ENCODE results near the gene UBE2O. TPM values are rescaled to one million over a fixed set of nuclear protein-coding genes. Genes with fewer than 3 reads are reported as not detected.

Gene UBE2O
- total RNA-seq, 1 donor from 2014 or later, result 25.8 TPM

GRCh38 chr17:76399175-76400172 is 53.5 kb downstream of the UBE2O start:
- Mint-ChIP-seq H3K4me1 (ENCODE audit: low read depth, unreplicated experiment) (no peaks in the 10 kb centered on the region), H3K27ac (ENCODE audit: unreplicated experiment) (no peak overlapping the region), H3K9me3 (ENCODE audit: unreplicated experiment) (no peaks in the 10 kb centered on the region), H3K27me3 (ENCODE audit: low read depth, unreplicated experiment) (no peaks in the 10 kb centered on the region), H3K36me3 (ENCODE audit: low read depth, unreplicated experiment) (peaks cover 37% of the 10 kb centered on the region), H3K4me3 (ENCODE audit: unreplicated experiment) (no peak overlapping the region)
- Histone ChIP-seq H3K27me3 (ENCODE audit: insufficient read depth, low read length) (no peaks in the 10 kb centered on the region), H3K27ac (ENCODE audit: low read depth, low read length) (no peak overlapping the region), H3K4me2 (ENCODE audit: low read length) (no peak overlapping the region), H3K9ac (ENCODE audit: low read length) (no peak overlapping the region), H4K20me1 (ENCODE audit: insufficient read depth, low read length) (peaks cover 39% of the 10 kb centered on the region), H2AFZ (ENCODE audit: low read depth, low read length) (no peak overlapping the region), H3K4me3 (ENCODE audit: insufficient read depth, low read depth, low read length) (no peak overlapping the region), H3K79me2 (ENCODE audit: insufficient read depth, low read length) (no peaks in the 10 kb centered on the region), H3K9me3 (ENCODE audit: insufficient read depth, low read depth, low read length) (no peaks in the 10 kb centered on the region), H3K36me3 (ENCODE audit: insufficient read depth, low read length) (peaks cover 21% of the 10 kb centered on the region), H3K4me1 (ENCODE audit: insufficient read depth, low read length) (no peaks in the 10 kb centered on the region)
- DNase-seq (ENCODE audit: low read depth), result no peak
- FAIRE-seq, result no peak
- TF ChIP-seq CTCF (IDR thresholded peaks at IDR 0.05; ENCODE audit: insufficient read depth, low read depth, low read length), result no peak
- no peak for TF ChIP-seq EZH2 (IDR thresholded peaks at IDR 0.05; ENCODE audit: insufficient read depth, low read length)

- Mint-ChIP-seq H3K4me1 (ENCODE audit: low read depth, unreplicated experiment) (peaks cover 3% of the 10 kb centered on the region), H3K9me3 (ENCODE audit: unreplicated experiment) (no peaks in the 10 kb centered on the region), H3K27ac (ENCODE audit: unreplicated experiment) (no peak overlapping the region), H3K36me3 (ENCODE audit: low read depth, unreplicated experiment) (peaks cover 33% of the 10 kb centered on the region), H3K4me3 (ENCODE audit: unreplicated experiment) (no peak overlapping the region), H3K27me3 (ENCODE audit: low read depth, unreplicated experiment) (no peaks in the 10 kb centered on the region)
- TF ChIP-seq CTCF (IDR thresholded peaks at IDR 0.05; ENCODE audit: insufficient read depth, low read depth, low read length) (no peak), EZH2 (IDR thresholded peaks at IDR 0.05; ENCODE audit: insufficient read depth, low read length) (no peak)
- Histone ChIP-seq H3K4me3 (ENCODE audit: insufficient read depth, low read depth, low read length) (no peak overlapping the region), H3K27me3 (ENCODE audit: insufficient read depth, low read length) (no peaks in the 10 kb centered on the region), H3K79me2 (ENCODE audit: insufficient read depth, low read length) (no peaks in the 10 kb centered on the region), H3K4me2 (ENCODE audit: low read length) (no peak overlapping the region), H3K36me3 (ENCODE audit: insufficient read depth, low read length) (peaks cover 23% of the 10 kb centered on the region), H4K20me1 (ENCODE audit: insufficient read depth, low read length) (peaks cover 38% of the 10 kb centered on the region), H3K9ac (ENCODE audit: low read length) (no peak overlapping the region), H3K27ac (ENCODE audit: low read depth, low read length) (no peak overlapping the region), H2AFZ (ENCODE audit: low read depth, low read length) (no peak overlapping the region), H3K4me1 (ENCODE audit: insufficient read depth, low read length) (no peaks in the 10 kb centered on the region), H3K9me3 (ENCODE audit: insufficient read depth, low read depth, low read length) (no peaks in the 10 kb centered on the region)
- no peak for DNase-seq (ENCODE audit: low read depth)
- no peak for FAIRE-seq
These were observed 54.3 kb downstream of the UBE2O start for GRCh38 chr17:76398523-76399174.
